Adipose tissue (tissue), 3 donors: ENCODE measurements around the gene NOCT. TPM values are rescaled to one million over a fixed set of nuclear protein-coding genes. Genes with fewer than 3 reads are reported as not detected.
"Not testable (repeated sequence)": the region's sequence is repeated elsewhere in the genome, so short reads cannot be mapped to it uniquely, and the experiment has no call there.

Experiments used
- H3K27ac ChIP-seq: one replicate; pipeline ENCODE4 v1.5.1; 2013; ENCODE audit warnings: low read depth, low read length
- whole genome bisulfite sequencing, 3 donors: extraction: QIAGEN DNeasy Blood & Tissue Kit; methylation state at CpG; one replicate each; pipeline ENCODE4 v1.1.7; 2013; 5-methylcytosine and 5-hydroxymethylcytosine counted together
- polyA plus RNA-seq, 3 donors: library from polyadenylated mRNA; stranded (reverse); fragments of 200-250 nt; gene quantifications; one replicate each; pipeline ENCODE4 v1.2.3, GENCODE V29; 2013
- donor health status: healthy with polysubstance abuse.
- donor health status: Bipolar disorder and iron deficiency.
- donor health status: healthy.

NOCT gene
- polyA plus RNA-seq = 10 to 100 TPM in 1 of 3 donors, 1 to 10 TPM in 1, under 1 TPM in 1; 0.97 to 34.7 (median 5.7) TPM

- H3K27ac ChIP-seq = peak within 1 kb of the TSS; percentile 89
- 0 to 1% (median 1%) methylated on average over 62 of the region's 62 CpGs for WGBS, 3 donors
Measured at GRCh38 chr4:139015269-139015947, at the start of gene NOCT. TSS of gene NOCT (plus strand) at chr4:139015781. CDS start at chr4:139015982, 201 bp downstream.

- no peak overlapping the region for H3K27ac ChIP-seq
- 56 to 65% (median 63%) methylated on average over 3 of the region's 3 CpGs for WGBS, 3 donors
Measured at GRCh38 chr4:138967313-138967712, 48.3 kb upstream of the NOCT start.

DNA sequence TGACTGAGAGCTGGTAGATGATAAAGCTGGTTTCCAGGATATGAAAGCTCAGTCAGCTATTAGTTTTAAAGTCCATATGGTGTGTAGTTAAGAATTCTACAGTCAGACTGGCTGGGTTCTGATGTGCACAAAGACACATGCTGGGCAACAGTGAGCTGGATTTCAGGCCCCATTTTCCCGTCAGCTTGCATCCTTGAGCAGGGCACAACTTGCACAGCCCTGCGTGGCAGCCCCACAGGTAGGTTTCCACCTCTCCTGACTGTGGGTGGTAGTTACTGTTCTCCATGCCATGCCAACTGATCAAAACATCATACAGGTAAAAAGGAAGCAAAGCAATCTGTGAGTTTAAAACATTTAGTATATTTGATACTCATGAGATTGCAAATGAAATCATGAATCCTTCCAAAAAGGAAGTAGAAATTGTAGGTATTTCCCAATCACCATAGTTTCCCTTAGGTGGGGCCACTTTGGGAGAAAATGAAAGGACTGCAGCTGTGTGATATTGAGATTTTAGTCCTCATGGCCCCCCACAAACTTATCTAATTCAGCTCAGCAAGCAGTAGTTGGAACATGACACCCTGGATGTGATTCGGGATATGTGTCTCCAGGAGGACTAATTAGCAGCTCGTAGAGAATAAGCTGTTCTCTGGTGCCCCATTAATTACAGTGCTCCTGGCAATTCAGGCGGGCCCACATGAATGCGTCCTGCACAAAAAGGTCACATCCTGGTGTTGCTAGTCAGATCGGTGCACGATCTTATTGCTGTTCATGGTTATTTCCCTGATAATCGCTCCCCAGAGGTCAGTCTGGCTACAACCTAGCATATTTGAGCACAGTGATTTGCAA is 42.4 kb upstream of the NOCT start:
- 54 to 58% (median 56%) methylated on average over 9 of the region's 9 CpGs for WGBS, 3 donors
- H3K27ac ChIP-seq = no peak overlapping the region

GRCh38 chr4:138975225-138975624 is 40.4 kb upstream of the NOCT start:
- no peak overlapping the region for H3K27ac ChIP-seq
- 81 to 88% (median 86%) methylated on average over 4 of the region's 4 CpGs for WGBS, 3 donors

DNA sequence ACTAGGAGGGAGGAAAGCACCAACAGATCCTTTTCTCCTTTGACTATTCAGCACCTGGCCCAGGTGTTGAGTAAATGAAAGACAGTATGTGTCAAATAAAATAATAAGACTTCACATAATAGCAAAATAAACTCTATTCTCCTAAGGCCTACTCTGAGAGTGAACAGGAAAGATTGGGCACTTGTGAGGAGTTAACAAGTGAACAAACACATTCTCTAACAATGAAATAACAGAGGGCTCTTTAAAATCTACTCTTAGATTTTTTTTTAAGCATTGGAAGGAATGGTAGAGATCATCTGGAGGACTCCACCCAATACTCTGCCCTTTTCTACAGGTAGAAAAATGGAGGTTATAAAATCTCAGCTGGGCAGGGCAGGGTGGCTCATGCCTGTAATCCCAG is 39.1 kb upstream of the NOCT start:
- no peak overlapping the region for H3K27ac ChIP-seq

- no peak overlapping the region for H3K27ac ChIP-seq
- 47 to 80% (median 51%) methylated on average over 6 of the region's 6 CpGs for WGBS, 3 donors
Measured at GRCh38 chr4:138977524-138977923, 38.1 kb upstream of the NOCT start.

DNA sequence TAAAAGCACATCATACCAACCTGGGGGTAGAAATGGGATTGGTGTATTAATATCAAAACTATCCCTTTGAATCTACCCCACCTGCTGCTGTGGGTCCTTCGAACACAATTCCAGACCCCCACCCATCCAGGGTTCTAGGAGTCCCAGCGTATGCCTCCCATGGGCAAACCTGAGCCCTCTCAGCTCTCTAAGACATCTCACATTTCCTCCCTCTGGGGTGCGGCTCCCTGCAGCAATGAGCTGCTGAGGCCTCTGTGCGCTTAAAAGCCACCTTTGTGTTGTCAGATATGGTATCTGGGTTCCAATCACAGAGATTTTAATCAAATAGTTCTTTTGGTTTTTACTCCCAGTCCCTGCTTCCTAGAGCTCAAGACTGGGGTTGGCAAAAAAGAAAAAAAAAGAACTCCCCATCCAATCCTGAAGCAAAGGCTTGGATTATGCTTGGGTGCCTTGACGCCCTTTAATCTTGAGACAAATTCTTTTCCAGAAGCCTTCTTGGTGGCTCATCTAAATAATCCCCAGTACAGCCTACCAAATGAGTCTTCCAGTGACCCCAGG is 37.5 kb upstream of the NOCT start:
- 82 to 88% (median 86%) methylated on average over 5 of the region's 5 CpGs for WGBS, 3 donors
- no peak overlapping the region for H3K27ac ChIP-seq

DNA sequence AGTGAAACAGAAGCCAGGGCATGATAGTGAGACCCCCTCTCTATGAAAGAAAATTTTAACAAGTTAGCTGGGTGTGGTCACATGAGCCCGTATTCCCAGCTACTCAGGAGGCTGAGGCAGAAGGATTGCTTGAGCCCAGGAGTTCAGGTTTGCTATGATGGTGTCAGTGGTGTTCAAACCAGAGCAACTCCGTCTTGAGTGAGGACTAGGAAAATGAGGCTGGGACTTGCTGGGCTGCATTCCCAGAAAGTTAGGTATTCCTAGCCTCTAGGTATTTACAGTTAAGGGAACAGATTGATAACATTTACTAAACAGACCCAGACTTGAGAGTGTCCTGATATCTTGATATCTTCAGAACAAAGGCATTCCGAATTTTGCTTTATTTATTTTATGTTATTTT is 37.0 kb upstream of the NOCT start:
- H3K27ac ChIP-seq = no peak overlapping the region
- WGBS, 3 donors = 64 to 90% (median 85%) methylated on average over 3 of the region's 3 CpGs

GRCh38 chr4:138979742-138980141 is 35.8 kb upstream of the NOCT start:
- 85 to 98% (median 86%) methylated on average over 2 of the region's 2 CpGs for WGBS, 3 donors

DNA sequence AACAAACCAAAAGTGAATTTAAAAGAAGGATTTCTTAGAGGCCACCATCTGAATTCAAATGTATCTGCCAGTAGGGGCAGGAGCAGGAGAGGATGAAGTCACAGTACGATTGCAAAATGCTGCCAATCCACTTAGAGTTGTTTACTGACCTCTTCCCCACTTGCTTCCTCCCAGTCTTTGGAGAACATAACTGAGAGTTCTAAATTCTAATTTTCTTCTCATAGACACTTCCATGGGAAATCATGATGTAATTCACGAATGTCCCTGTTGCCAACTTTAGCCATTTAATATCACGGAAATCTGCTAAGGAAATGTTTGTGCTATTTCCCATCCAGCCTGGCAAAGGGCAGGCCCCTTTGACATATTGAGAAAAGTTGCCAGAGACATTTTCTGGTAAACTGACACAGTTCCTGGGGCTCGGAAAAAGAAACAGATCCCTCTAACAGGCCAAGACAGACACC is 33.6 kb upstream of the NOCT start:
- H3K27ac ChIP-seq = no peak overlapping the region
- WGBS, 3 donors = 17 to 53% (median 23%) methylated on average over 4 of the region's 4 CpGs

More at GRCh38 chr4:138979742-138980141, 35.8 kb upstream of the NOCT start:
- no peak overlapping the region for H3K27ac ChIP-seq

GRCh38 chr4:138982754-138983153 is 32.8 kb upstream of the NOCT start:
- 87 to 92% (median 90%) methylated on average over 7 of the region's 7 CpGs for WGBS, 3 donors
- H3K27ac ChIP-seq = peak overlapping the region; percentile 87

- WGBS, 3 donors = 97 to 99% (median 98%) methylated on average over 5 of the region's 5 CpGs
- H3K27ac ChIP-seq = no peak overlapping the region
Measured at GRCh38 chr4:138983690-138984089, 31.9 kb upstream of the NOCT start.

GRCh38 chr4:138984647-138985046 is 30.9 kb upstream of the NOCT start:
- H3K27ac ChIP-seq = no peak overlapping the region
- 90 to 100% (median 99%) methylated on average over 1 of the region's 1 CpG for WGBS, 3 donors

DNA sequence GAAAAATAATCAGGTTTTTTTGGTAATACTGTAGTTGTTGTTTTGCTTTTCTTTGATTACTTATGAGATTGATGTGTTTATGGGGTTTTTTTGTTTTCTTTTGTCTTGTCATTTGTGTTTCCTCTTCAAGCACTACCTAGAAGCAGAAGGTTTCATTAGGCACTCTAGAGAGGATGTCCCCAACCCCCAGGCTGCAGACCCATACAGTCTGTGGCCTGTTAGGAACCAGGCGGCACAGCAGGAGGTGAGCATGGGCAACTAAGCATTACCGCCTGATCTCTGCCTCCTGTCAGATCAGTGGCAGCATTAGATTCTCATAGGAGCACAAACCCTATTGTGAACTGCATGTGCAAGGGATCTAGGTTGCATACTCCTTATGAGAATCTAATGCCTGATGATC is 22.9 kb upstream of the NOCT start:
- H3K27ac ChIP-seq = no peak overlapping the region
- whole genome bisulfite sequencing, 3 donors = 91 to 97% (median 96%) methylated on average over 2 of the region's 2 CpGs

- 57 to 79% (median 76%) methylated on average over 6 of the region's 6 CpGs for WGBS, 3 donors
- H3K27ac ChIP-seq = no peak overlapping the region
Measured at GRCh38 chr4:138996090-138996489, 19.5 kb upstream of the NOCT start.

DNA sequence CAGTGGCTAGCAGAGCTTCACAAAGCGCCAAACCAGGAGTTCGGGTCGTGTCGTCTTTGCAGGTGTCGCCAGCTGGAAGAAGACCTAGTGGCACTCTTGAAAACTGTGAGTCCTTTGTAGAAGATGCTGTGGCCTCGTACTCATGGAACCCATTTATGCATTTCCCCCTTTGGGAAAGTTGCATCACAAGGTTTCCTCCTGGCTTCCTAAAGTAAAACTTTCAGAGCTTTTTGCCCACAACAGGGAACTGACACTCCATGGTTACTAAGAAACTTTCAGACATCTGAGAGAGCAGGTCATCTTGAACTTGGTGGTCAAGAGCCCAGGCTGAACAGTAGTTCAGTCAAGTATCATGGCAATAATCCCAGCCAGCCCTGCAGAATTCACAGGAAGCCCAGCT is 15.9 kb upstream of the NOCT start:
- H3K27ac ChIP-seq = no peak overlapping the region
- 85 to 94% (median 85%) methylated on average over 6 of the region's 6 CpGs for WGBS, 3 donors

- H3K27ac ChIP-seq = not testable (repeated sequence)
- 91 to 94% (median 91%) methylated on average over 5 of the region's 5 CpGs for WGBS, 3 donors
Measured at GRCh38 chr4:139000134-139000533, 15.4 kb upstream of the NOCT start.

DNA sequence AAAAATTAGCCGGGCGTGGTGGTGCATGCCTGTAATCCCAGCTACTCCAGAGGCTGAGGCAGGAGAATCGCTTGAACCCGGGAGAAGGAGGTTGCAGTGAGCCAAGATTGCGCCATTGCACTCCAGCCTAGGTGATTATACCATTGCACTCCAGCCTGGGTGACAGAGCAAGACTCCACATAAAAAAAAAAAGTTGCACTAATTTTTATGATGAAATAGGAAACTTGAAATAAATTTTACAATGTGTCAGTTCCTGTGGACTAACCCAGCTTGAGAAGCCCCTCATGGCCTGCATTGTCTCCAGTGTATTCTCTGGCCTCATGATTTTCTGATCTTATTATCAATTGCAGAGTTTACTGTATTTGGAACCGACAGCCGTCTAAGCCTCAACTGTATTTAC is 14.2 kb upstream of the NOCT start:
- 57 to 84% (median 72%) methylated on average over 7 of the region's 7 CpGs for WGBS, 3 donors
- not testable (repeated sequence) for H3K27ac ChIP-seq

DNA sequence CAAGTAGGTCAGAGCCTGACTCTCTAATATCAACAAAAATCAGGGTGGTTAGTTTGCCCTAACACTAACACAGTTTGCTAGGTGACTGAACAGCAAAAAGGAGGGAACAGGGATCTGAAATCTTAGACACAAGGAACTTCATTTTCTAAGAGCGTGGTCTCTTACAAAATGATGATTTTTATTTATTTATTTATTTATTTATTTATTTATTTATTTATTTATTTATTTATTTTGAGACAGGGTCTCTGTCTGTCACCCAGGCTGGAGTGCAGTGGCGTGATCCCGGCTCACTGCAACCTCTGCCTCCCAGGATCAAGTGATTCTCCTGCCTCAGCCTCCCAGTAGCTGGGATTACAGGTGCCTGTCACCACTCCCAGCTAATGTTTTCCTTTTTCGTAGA is 11.9 kb upstream of the NOCT start:
- WGBS, 3 donors = 82 to 95% (median 95%) methylated on average over 4 of the region's 4 CpGs
- H3K27ac ChIP-seq = not testable (repeated sequence)
